ENCODE results near the gene PCIF1. TPM values are rescaled to one million over a fixed set of nuclear protein-coding genes. Genes with fewer than 3 reads are reported as not detected.

PCIF1 gene
- 10 to 100 TPM; 41.6 to 52.3 TPM for total RNA-seq

DNA sequence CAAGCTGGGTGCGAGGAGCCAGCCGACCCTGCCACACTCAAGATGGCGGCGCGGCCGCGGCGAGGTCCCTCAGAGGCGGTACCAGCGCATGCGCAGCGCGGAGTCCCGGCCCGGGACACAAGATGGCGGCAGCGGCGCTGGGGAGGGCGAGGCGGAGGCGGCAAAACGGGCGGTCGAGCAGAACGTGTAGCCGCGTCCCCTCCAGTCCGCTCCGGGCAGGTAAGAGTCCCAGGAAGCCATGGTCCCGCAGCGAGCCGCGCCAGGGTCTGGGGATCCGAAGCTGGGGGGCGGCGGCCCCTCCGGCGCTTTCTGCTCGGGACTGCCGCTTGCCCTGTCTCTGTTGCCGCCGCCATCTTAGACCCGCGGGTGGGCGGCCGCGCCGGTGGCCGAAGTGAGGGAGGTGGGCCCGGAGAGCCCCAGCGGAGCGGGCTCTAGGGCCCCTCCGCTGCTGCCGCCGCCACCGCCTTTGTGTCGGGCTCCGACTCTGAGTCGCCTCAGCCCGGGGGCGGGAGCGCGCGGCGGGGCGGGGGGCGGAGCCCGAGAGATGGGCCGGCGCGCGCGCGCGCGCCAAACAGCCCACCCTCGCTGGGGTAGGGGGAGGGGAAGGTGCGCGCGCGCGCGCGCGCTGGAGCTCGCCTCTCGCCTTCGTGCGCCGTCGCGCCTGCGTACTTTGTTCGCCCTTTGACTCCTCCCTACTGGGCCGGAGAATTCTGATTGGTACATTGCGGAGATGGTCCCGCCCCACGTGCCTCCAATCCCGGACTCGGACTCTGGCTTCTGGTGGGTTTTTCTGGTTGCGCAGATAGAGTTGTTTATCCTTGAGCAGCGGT is at the start of gene PCIF1:
TSS of gene PCIF1 (plus strand) at position 98 of the 830 bp plus-strand sequence. CDS start 4,317 bp downstream, outside the sequence.
- CTCF ChIA-PET, result interaction anchor here (0.8 to 9.2 kb wide), 14 partner anchors 10 to 136 kb away, joined by 3 to 114 read pairs (median 5); partner anchors contain the start of genes CTSA, NEURL2, UBE2C and ZNF335
- peak; percentile 86 for ATAC-seq
- H3K27ac Mint-ChIP-seq, result peak within 1 kb of the TSS; percentile 98
- H3K4me3 Mint-ChIP-seq, result peak within 1 kb of the TSS; percentile 96
- DNase-seq, result peak; percentile 98
- H3K27me3 Mint-ChIP-seq, result no peaks in the 10 kb centered on the region
- H3K4me1 Mint-ChIP-seq, result peaks cover 35% of the 10 kb centered on the region
- no peaks in the 10 kb centered on the region for H3K9me3 Mint-ChIP-seq (ENCODE audit: low read depth)
- peaks cover 20% of the 10 kb centered on the region for H3K36me3 Mint-ChIP-seq

DNA sequence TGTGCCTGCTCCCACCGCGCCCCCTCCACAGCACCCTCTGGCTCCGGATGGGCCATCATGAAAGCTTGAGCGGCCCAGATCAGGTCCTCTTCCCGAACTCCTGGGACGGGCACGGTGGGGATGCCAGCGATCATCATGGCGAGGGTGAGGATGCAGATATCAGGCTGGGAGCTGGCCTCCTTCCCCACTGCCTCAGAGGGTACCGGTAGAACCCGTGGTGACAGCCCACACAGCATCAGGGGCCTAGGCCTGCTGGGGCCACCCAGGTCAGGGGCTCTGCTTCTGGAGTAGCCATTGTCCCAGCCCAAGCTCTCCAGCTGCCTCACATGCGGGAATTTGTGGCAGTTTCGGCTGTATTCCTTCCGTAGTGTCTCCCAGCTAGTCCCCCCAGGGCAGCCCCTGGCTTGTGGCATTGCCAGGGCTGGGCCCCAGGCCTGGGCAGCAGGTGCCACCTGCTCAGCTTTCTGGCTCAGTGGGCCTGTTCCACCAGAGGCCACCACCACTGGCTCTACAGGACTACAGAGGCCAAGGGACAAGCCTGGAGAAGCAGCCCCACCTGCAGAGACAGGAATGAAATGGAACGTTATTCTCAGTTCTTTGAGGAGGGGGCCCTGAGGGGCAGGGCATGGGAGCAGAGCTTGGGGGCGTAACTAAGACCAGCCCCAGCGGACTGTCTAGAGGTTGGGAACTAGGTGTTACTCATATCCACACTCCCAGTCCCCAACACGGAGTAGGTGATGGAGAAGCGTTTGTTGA is 47.7 kb upstream of the PCIF1 start:
- CTCF ChIA-PET, result interaction anchor here (0.7 kb wide), 1 partner anchor 116 kb away, joined by 3 read pairs; no protein-coding TSS in a partner anchor
- DNase-seq (no peak), ATAC-seq (no peak)
- Mint-ChIP-seq H3K9me3 (ENCODE audit: low read depth) (no peaks in the 10 kb centered on the region), H3K27me3 (peaks cover 8% of the 10 kb centered on the region), H3K4me1 (peaks cover 36% of the 10 kb centered on the region), H3K36me3 (peaks cover 15% of the 10 kb centered on the region), H3K4me3 (no peak overlapping the region), H3K27ac (no peak overlapping the region)

DNA sequence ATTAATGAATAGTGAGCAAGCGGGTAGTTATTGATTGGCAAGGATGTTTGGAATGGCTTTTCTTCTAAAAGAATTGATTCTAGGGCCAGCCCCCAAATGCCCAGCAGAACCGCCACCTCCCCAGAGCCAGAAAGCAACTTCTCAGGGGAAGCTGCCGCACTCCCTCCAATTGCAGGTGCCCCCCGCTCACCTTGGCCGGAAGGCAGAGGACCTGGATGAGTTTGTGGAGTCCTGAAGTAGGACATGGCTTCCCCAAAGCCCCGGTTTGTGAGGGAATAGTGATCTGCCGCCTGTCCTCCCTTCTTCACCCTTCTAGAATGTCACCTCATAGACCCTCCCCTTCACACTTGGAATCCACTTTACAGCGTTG is 47.2 kb upstream of the PCIF1 start, which contains the start of gene SPATA25:
TSS of gene SPATA25 (minus strand) at position 277 of the 370 bp plus-strand sequence. CDS start at position 245, 32 bp downstream.
- Mint-ChIP-seq H3K9me3 (ENCODE audit: low read depth) (no peaks in the 10 kb centered on the region), H3K36me3 (peaks cover 13% of the 10 kb centered on the region), H3K4me3 (no peak within 1 kb of the TSS), H3K27ac (no peak within 1 kb of the TSS), H3K4me1 (peaks cover 37% of the 10 kb centered on the region), H3K27me3 (peaks cover 5% of the 10 kb centered on the region)
- no peak for ATAC-seq
- DNase-seq, result no peak
- CTCF ChIA-PET, result interaction anchor here (0.7 kb wide), 1 partner anchor 116 kb away, joined by 3 read pairs; no protein-coding TSS in a partner anchor

DNA sequence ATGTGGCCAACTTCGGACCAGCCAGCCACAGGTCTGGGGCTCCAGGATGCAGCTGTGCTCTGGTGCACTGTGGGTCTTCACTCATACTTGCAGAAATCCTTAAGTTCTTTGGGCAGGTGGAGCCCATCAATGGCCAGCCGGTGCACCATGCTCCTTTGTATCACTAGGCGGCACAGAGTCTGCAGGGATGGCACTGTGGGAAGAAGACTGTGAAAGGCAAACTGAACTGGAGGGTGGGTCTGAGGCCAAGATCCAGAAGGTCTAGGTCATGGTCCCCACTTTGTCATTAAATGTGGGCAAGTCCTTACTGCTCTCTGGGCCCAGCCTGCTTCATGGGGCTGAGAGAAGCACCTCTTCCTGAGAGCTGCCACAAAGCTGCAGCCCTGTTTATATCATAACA is 45.8 kb upstream of the PCIF1 start:
- H3K9me3 Mint-ChIP-seq (ENCODE audit: low read depth), result no peaks in the 10 kb centered on the region
- no peak overlapping the region for H3K4me3 Mint-ChIP-seq
- H3K36me3 Mint-ChIP-seq, result peaks cover 4% of the 10 kb centered on the region
- no peak overlapping the region for H3K27ac Mint-ChIP-seq
- H3K4me1 Mint-ChIP-seq, result peaks cover 39% of the 10 kb centered on the region
- H3K27me3 Mint-ChIP-seq, result no peaks in the 10 kb centered on the region
- CTCF ChIA-PET, result interaction anchor here (1.5 to 2.1 kb wide), 3 partner anchors 8 to 61 kb away, joined by 3 to 8 read pairs (median 4); partner anchors contain the start of gene ZSWIM1
- ATAC-seq, result no peak
- no peak for DNase-seq

DNA sequence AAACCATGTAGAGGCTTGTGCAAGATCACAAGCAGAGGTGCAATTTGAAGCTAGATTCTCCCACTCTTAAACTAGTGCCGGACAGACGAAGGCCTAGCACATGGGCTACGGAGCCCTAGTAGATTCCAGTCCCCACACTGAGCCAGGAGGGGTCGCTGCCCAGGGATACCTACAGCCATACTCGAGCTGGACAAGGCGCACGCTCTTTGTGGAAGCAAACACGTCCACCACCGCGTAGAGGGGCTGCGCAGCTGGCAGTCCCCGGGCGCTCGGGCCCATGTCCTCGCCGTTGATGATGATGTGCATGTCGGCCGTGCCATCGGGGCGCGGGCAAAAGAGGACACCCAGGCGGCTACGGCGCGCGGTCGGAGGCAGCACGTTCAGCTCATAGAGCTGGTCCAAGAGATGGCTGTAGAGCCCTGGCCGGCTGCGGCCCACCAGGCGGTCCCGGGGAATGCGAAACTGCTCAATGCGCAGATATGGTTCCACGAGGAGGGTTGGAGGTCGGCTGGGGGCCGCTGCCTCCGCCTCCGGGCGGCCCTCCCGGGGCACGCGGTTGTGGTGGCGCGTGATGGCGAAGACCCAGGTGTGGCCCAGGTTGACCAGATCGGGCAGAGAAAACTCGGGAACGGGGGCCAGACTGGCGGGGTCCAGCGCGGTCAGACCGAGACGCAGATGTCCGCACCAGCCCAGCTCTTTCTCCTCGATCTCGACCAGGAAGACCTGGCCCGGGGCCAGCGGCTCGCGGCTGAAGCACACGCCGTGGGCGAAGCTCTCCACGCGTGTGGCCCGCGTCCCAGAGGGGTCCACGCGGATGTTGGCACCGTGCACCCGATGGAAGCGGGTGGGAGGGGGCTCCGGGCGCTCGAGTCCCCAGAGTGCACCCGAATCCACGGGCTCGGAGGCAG is 44.2 kb upstream of the PCIF1 start:
- peak overlapping the region; percentile 56 for H3K27ac Mint-ChIP-seq
- peaks cover 4% of the 10 kb centered on the region for H3K36me3 Mint-ChIP-seq
- peak; percentile 3 for ATAC-seq
- H3K27me3 Mint-ChIP-seq, result no peaks in the 10 kb centered on the region
- H3K4me3 Mint-ChIP-seq, result peak overlapping the region; percentile 84
- peaks cover 37% of the 10 kb centered on the region for H3K4me1 Mint-ChIP-seq
- peak; percentile 55 for DNase-seq
- CTCF ChIA-PET, result interaction anchor here (0.7 to 3.5 kb wide), 17 partner anchors 9 to 124 kb away, joined by 3 to 19 read pairs (median 4); partner anchors contain the start of genes DNTTIP1, PCIF1, UBE2C and WFDC3
- no peaks in the 10 kb centered on the region for H3K9me3 Mint-ChIP-seq (ENCODE audit: low read depth)

DNA sequence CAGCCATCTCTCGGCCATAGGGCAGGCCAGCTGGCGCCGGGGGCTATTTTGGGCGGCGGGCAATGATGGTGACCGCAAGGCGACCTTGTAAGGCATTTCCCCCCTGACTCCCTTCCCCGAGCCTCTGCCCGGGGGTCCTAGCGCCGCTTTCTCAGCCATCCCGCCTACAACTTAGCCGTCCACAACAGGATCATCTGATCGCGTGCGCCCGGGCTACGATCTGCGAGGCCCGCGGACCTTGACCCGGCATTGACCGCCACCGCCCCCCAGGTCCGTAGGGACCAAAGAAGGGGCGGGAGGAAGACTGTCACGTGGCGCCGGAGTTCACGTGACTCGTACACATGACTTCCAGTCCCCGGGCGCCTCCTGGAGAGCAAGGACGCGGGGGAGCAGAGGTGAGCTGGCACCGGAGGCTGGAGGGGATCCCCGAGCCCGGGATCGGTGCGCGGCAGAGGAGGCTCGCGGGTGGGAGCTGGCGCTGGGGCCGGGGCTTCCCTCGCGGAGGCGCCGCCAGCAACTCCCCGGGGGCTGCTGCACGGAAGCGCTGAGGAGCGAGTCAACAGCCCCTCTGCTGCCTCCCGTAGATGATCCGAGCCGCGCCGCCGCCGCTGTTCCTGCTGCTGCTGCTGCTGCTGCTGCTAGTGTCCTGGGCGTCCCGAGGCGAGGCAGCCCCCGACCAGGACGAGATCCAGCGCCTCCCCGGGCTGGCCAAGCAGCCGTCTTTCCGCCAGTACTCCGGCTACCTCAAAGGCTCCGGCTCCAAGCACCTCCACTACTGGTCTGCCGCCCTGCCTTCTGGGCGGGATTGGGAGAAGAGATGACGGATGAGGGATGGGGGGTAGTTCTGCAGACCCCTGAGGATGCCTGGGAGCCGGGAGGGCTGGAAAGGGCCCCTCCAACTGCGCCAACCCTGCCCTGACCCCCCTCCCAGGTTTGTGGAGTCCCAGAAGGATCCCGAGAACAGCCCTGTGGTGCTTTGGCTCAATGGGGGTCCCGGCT is 43.2 kb upstream of the PCIF1 start, which contains the start of the genes CTSA and NEURL2:
TSS of gene CTSA (plus strand) at position 351 of the 999 bp plus-strand sequence. CDS start at position 585, 234 bp downstream.
TSS of gene NEURL2 (minus strand) at position 224 of the 999 bp plus-strand sequence. CDS start at position 7, 217 bp downstream.
- ATAC-seq (peak; percentile 88), DNase-seq (peak; percentile 91)
- H3K27me3 Mint-ChIP-seq, result no peaks in the 10 kb centered on the region
- H3K36me3 Mint-ChIP-seq, result peaks cover 4% of the 10 kb centered on the region
- peak within 1 kb of the TSS; percentile 84 for H3K4me3 Mint-ChIP-seq
- no peaks in the 10 kb centered on the region for H3K9me3 Mint-ChIP-seq (ENCODE audit: low read depth)
- CTCF ChIA-PET, result interaction anchor here (0.7 to 3.5 kb wide), 13 partner anchors 8 to 100 kb away, joined by 3 to 19 read pairs (median 3); partner anchors contain the start of genes DNTTIP1, PCIF1, WFDC3 and ZSWIM1
- peak within 1 kb of the TSS; percentile 75 for H3K27ac Mint-ChIP-seq
- peaks cover 35% of the 10 kb centered on the region for H3K4me1 Mint-ChIP-seq

DNA sequence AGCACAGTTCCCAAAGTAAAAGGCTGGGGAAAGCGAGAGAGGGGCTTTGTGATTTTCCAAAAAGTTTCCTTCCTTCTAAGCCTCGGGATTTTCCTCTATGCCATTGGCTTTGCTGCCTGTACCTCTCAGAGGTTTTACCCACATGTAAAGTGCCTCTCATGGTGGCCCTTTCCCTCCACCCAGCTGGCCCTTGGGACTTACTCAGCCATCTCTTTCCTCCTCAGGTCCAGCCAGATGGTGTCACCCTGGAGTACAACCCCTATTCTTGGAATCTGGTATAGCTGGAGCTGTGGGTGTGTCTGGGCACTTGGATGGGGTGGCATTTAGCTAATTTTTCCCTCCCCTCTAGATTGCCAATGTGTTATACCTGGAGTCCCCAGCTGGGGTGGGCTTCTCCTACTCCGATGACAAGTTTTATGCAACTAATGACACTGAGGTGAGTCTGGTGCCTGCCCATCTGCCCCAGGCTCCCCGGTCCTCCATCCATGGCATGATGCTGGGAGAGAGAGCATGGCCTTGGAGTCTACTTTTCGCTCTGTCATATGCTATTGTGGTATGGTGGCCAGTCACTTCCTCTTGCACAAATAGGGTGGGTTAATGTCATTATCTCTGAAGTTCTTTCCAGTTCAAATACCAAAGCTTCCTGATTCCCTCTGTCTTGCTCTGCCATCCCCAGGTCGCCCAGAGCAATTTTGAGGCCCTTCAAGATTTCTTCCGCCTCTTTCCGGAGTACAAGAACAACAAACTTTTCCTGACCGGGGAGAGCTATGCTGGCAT is 42.2 kb upstream of the PCIF1 start:
- Mint-ChIP-seq H3K27ac (peak overlapping the region; percentile 57), H3K4me3 (peak overlapping the region; percentile 84), H3K36me3 (peaks cover 4% of the 10 kb centered on the region), H3K9me3 (ENCODE audit: low read depth) (no peaks in the 10 kb centered on the region), H3K4me1 (peaks cover 35% of the 10 kb centered on the region), H3K27me3 (no peaks in the 10 kb centered on the region)
- CTCF ChIA-PET, result interaction anchor here (0.9 to 3.5 kb wide), 7 partner anchors 11 to 95 kb away, joined by 3 to 19 read pairs (median 3); partner anchors contain the start of gene ZSWIM1
- no peak for ATAC-seq
- DNase-seq, result no peak

DNA sequence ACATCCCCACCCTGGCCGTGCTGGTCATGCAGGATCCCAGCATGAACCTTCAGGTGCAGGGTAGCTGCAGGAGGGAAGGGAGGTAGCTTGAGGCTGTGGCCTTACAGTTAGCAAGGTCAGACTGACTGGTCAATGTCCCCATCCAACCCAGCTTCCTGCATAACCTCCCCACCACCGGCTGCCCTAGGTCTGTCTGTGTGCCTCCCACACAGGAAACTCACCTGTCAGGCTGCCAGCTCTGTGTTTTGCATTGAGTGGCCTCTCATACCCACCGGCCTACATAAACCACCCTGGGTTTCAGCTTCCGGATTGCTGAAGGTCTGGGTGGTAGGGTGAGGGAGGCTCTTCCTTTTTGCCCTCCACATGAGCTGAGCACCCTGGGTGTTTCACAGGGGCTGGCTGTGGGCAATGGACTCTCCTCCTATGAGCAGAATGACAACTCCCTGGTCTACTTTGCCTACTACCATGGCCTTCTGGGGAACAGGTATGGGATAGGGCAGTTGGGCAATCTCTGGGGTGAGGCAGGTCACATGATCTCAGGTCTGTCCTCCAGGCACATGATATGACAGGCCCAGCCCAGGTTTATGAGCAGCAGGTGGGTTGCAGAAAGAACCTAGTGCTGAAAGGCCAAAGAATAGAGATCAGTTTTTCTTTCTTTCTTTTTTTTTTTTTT is 41.5 kb upstream of the PCIF1 start:
- DNase-seq, result peak; percentile 54
- CTCF ChIA-PET, result interaction anchor here (0.9 to 3.5 kb wide), 8 partner anchors 12 to 94 kb away, joined by 3 to 19 read pairs (median 3); partner anchors contain the start of gene ZSWIM1
- H3K9me3 Mint-ChIP-seq (ENCODE audit: low read depth), result no peaks in the 10 kb centered on the region
- no peaks in the 10 kb centered on the region for H3K27me3 Mint-ChIP-seq
- peak overlapping the region; percentile 66 for H3K27ac Mint-ChIP-seq
- H3K4me3 Mint-ChIP-seq, result peak overlapping the region; percentile 84
- H3K36me3 Mint-ChIP-seq, result peaks cover 4% of the 10 kb centered on the region
- H3K4me1 Mint-ChIP-seq, result peaks cover 35% of the 10 kb centered on the region
- ATAC-seq, result no peak

DNA sequence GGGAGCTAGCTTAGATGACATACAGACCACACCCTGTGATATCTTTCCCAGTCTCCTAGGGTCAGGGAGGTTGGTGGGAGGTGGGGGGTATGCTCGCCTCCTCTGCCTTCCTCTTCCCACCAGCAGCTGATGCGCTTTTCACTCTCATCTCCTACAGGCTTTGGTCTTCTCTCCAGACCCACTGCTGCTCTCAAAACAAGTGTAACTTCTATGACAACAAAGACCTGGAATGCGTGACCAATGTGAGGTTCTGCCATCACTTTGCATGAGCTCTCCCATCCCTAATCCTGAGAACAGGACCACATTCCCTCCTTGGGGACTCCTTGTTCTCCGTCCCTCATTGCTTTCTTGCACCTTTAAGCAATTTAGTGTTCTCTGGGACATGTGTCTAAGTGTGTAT is 40.7 kb upstream of the PCIF1 start:
- peaks cover 4% of the 10 kb centered on the region for H3K36me3 Mint-ChIP-seq
- ATAC-seq (no peak), DNase-seq (no peak)
- H3K9me3 Mint-ChIP-seq (ENCODE audit: low read depth), result no peaks in the 10 kb centered on the region
- H3K27ac Mint-ChIP-seq, result peak overlapping the region; percentile 22
- CTCF ChIA-PET, result interaction anchor here (1.2 to 3.3 kb wide), 2 partner anchors 13 to 40 kb away, joined by 3 to 8 read pairs; partner anchors contain the start of gene ZSWIM1
- H3K27me3 Mint-ChIP-seq, result no peaks in the 10 kb centered on the region
- H3K4me1 Mint-ChIP-seq, result peaks cover 35% of the 10 kb centered on the region
- no peak overlapping the region for H3K4me3 Mint-ChIP-seq

DNA sequence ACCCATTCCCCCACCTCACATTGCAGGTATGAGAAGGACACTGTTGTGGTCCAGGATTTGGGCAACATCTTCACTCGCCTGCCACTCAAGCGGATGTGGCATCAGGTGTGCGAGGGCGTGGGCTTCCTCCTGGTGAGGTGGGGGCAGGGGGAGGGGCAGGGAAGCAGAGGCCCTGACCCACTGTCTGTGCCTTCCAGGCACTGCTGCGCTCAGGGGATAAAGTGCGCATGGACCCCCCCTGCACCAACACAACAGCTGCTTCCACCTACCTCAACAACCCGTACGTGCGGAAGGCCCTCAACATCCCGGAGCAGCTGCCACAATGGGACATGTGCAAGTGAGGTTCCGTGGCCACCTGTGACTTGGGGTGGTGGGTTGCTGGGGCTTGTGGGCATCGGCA is 39.7 kb upstream of the PCIF1 start:
- ATAC-seq (no peak), DNase-seq (no peak)
- CTCF ChIA-PET, result interaction anchor here (0.7 to 0.8 kb wide), 2 partner anchors 14 to 96 kb away, joined by 3 to 4 read pairs; partner anchors contain the start of gene ZSWIM1
- Mint-ChIP-seq H3K36me3 (peaks cover 4% of the 10 kb centered on the region), H3K4me1 (peaks cover 35% of the 10 kb centered on the region), H3K27me3 (no peaks in the 10 kb centered on the region), H3K4me3 (no peak overlapping the region), H3K27ac (no peak overlapping the region), H3K9me3 (ENCODE audit: low read depth) (no peaks in the 10 kb centered on the region)
